ENCODE measurements around the gene TIGAR. TPM values are rescaled to one million over a fixed set of nuclear protein-coding genes. Genes with fewer than 3 reads are reported as not detected.

Gene TIGAR
- total and polyA plus RNA-seq, 4 donors: 0.56 to 3.3 (median 2.0) TPM

- TF ChIP-seq GABPA (IDR thresholded peaks at IDR 0.05 in 1 of 2, conservative IDR thresholded peaks at IDR 0.05 in 1 of 2): no peak
- no peak for TF ChIP-seq FOXA1 (IDR thresholded peaks at IDR 0.05)
- no peak for TF ChIP-seq MAX (IDR thresholded peaks at IDR 0.05)
- TF ChIP-seq ATF3 (IDR thresholded peaks at IDR 0.05): no peak
- no peak for TF ChIP-seq HNF4A (conservative IDR thresholded peaks at IDR 0.05)
- TF ChIP-seq RAD21 (IDR thresholded peaks at IDR 0.05): no peak
- TF ChIP-seq NR2F2 (IDR thresholded peaks at IDR 0.05): no peak
- no peak for TF ChIP-seq EGR1 (IDR thresholded peaks at IDR 0.05; ENCODE audit: low read depth in 2 of 2)
- TF ChIP-seq RXRA (IDR thresholded peaks at IDR 0.05): no peak
- TF ChIP-seq FOXA2 (IDR thresholded peaks at IDR 0.05): no peak
- TF ChIP-seq REST (IDR thresholded peaks at IDR 0.05): no peak
- no peak for TF ChIP-seq TAF1 (conservative IDR thresholded peaks at IDR 0.05)
- no peak for TF ChIP-seq SP1 (IDR thresholded peaks at IDR 0.05)
- TF ChIP-seq YY1 (IDR thresholded peaks at IDR 0.05): no peak
- no peaks in the 10 kb centered on the region for H3K27me3 ChIP-seq (ENCODE audit: control insufficient read depth in 4 of 4, insufficient read depth in 4 of 4, low read length in 3 of 4)
- H3K9ac ChIP-seq (ENCODE audit: low read depth in 1 of 2, low read length in 2 of 2): no peak overlapping the region
- no peaks in the 10 kb centered on the region for H3K36me3 ChIP-seq (ENCODE audit: control insufficient read depth in 4 of 4, insufficient read depth in 3 of 4, low read depth in 1 of 4, low read length in 3 of 4)
- no peaks in the 10 kb centered on the region for H3K9me3 ChIP-seq (ENCODE audit: control insufficient read depth in 4 of 4, low read length in 3 of 4)
- peaks cover 0 to 6% (median 2%) of the 10 kb centered on the region in 4 donors for H3K4me1 ChIP-seq (ENCODE audit: control insufficient read depth in 4 of 4, insufficient read depth in 4 of 4, low read length in 3 of 4)
- H3K4me3 ChIP-seq (ENCODE audit: low read depth in 1 of 3, low read length in 3 of 3): no peak overlapping the region
- 88% methylated on average over 2 of the region's 2 CpGs for WGBS
- no peak for DNase-seq (ENCODE audit: low spot score)
- no peak overlapping the region for H3K27ac ChIP-seq (ENCODE audit: low read depth in 1 of 2, low read length in 2 of 2)
These were observed 8.8 kb upstream of the TIGAR start for GRCh38 chr12:4312251-4312650.

- H3K4me1 ChIP-seq (ENCODE audit: control insufficient read depth in 4 of 4, insufficient read depth in 4 of 4, low read length in 3 of 4): peaks cover 0 to 17% (median 8%) of the 10 kb centered on the region in 4 donors
- TF ChIP-seq CTCF (IDR thresholded peaks at IDR 0.05; ENCODE audit: low read depth, low read length, missing input control) (no peak), REST (IDR thresholded peaks at IDR 0.05) (no peak), HNF4G (IDR thresholded peaks at IDR 0.05) (no peak), NR2F2 (IDR thresholded peaks at IDR 0.05) (no peak), HNF4A (conservative IDR thresholded peaks at IDR 0.05) (no peak), JUND (IDR thresholded peaks at IDR 0.05) (no peak), YY1 (IDR thresholded peaks at IDR 0.05) (no peak), GABPA (IDR thresholded peaks at IDR 0.05 in 1 of 2, conservative IDR thresholded peaks at IDR 0.05 in 1 of 2) (no peak)
- H3K27ac ChIP-seq (ENCODE audit: low read depth in 1 of 2, low read length in 2 of 2): peak overlapping the region; percentile 36 to 66
- 2% methylated on average over 13 of the region's 13 CpGs for WGBS
- no peaks in the 10 kb centered on the region for H3K36me3 ChIP-seq (ENCODE audit: control insufficient read depth in 4 of 4, insufficient read depth in 3 of 4, low read depth in 1 of 4, low read length in 3 of 4)
- no peaks in the 10 kb centered on the region for H3K9me3 ChIP-seq (ENCODE audit: control insufficient read depth in 4 of 4, low read length in 3 of 4)
- peak overlapping the region in 1 of 2 donors; percentile 72 for H3K9ac ChIP-seq (ENCODE audit: low read depth in 1 of 2, low read length in 2 of 2)
- peak overlapping the region; percentile 56 to 93 (median 86) for H3K4me3 ChIP-seq (ENCODE audit: low read depth in 1 of 3, low read length in 3 of 3)
- no peak for DNase-seq (ENCODE audit: low spot score)
- no peaks in the 10 kb centered on the region for H3K27me3 ChIP-seq (ENCODE audit: control insufficient read depth in 4 of 4, insufficient read depth in 4 of 4, low read length in 3 of 4)
These were observed 538 bp upstream of the TIGAR start for GRCh38 chr12:4320497-4320852.
